ENCODE results near the gene YTHDF1. TPM values are rescaled to one million over a fixed set of nuclear protein-coding genes. Genes with fewer than 3 reads are reported as not detected.

Gene YTHDF1
- total RNA-seq, 4 donors from 2014 or later, result 19.9 to 29.2 (median 22.9) TPM

DNA sequence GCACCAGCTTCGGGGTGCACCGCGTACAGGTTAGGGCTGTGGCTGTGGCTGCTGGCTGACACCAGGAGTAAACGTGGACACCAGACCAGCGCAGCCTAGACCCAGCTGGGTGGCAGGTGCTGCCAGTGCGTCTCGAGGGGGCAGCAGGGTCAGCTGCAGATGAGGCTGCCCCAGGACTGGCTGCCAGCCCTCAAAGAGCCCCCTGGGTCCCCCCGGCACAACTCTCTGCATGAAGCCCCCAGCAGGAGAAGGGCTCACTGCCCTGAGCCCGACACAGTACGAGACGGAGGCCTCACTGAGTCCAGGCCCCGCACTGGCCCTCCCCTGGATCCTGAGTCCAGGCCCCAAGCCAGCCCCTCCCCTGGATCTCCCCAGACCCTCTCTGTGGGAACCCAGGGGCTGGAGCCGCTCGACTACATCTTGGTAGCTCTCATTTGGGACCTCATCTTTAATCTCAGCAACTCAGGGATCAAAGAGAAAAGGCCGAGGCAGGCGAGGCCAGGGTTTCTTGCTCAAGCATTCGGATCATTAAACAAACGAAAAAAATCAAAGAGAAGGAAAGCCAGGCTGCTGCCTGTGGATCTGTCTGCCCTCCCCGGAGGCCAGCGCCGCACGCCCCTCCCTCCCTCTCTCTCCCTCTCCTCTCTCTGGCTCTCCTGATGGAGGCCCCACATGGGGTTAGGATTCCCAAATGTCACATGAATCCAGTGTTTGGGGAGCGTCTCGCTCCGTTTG lies 45.3 kb upstream of the YTHDF1 start:
- H3K27me3 ChIP-seq, result peaks cover 0 to 95% (median 0%) of the 10 kb centered on the region in 4 donors
- peaks cover 0 to 7% (median 3%) of the 10 kb centered on the region in 3 donors for H3K4me1 ChIP-seq
- DNase-seq, result no peak

DNA sequence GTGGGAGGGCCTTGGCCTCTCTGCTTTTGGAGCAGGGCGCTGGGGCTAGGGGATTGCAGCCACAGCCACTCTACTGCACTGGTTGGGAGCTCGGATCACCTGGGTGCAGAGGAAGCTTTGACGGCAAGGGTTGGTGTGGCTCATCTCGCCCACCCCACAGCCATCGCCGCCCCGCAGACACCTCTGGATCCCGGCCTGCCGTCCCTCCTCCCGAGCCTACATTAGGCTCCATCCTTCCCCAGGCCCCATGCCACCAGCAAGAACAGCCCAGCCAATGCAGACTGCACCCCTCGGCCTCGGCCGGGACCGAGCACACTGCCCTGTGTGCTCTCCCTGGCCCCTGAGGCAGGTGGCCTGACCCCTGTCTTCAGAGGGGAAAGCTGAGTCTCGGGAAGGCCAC lies 44.6 kb upstream of the YTHDF1 start:
- Histone ChIP-seq H3K4me1 (peaks cover 0 to 14% (median 3%) of the 10 kb centered on the region in 3 donors), H3K4me3 (no peak overlapping the region), H3K27ac (no peak overlapping the region), H3K27me3 (peaks cover 0 to 95% (median 0%) of the 10 kb centered on the region in 4 donors), H3K36me3 (no peaks in the 10 kb centered on the region), H3K9me3 (no peaks in the 10 kb centered on the region)
- TF ChIP-seq, protein P1, sequence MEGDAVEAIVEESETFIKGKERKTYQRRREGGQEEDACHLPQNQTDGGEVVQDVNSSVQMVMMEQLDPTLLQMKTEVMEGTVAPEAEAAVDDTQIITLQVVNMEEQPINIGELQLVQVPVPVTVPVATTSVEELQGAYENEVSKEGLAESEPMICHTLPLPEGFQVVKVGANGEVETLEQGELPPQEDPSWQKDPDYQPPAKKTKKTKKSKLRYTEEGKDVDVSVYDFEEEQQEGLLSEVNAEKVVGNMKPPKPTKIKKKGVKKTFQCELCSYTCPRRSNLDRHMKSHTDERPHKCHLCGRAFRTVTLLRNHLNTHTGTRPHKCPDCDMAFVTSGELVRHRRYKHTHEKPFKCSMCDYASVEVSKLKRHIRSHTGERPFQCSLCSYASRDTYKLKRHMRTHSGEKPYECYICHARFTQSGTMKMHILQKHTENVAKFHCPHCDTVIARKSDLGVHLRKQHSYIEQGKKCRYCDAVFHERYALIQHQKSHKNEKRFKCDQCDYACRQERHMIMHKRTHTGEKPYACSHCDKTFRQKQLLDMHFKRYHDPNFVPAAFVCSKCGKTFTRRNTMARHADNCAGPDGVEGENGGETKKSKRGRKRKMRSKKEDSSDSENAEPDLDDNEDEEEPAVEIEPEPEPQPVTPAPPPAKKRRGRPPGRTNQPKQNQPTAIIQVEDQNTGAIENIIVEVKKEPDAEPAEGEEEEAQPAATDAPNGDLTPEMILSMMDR (IDR thresholded peaks at IDR 0.05), result no peak
- TF ChIP-seq POLR2A (IDR thresholded peaks at IDR 0.05), result no peak
- 80 to 93% methylated on average over 5 to 7 of the region's 15 CpGs for WGBS, 2 donors
- intact Hi-C loops (cut with DNase I), result no loop called here
- no peak for DNase-seq

More for the DNA sequence above, 45.3 kb upstream of the YTHDF1 start:
- 40 to 42% methylated on average over 1 to 8 of the region's 25 CpGs for WGBS, 2 donors
- Histone ChIP-seq H3K27ac (no peak overlapping the region), H3K36me3 (no peaks in the 10 kb centered on the region), H3K4me3 (no peak overlapping the region), H3K9me3 (no peaks in the 10 kb centered on the region)
- TF ChIP-seq POLR2A (IDR thresholded peaks at IDR 0.05), result no peak
- TF ChIP-seq, protein P1 (IDR thresholded peaks at IDR 0.05), result no peak
- intact Hi-C loops (cut with DNase I), result no loop called here

DNA sequence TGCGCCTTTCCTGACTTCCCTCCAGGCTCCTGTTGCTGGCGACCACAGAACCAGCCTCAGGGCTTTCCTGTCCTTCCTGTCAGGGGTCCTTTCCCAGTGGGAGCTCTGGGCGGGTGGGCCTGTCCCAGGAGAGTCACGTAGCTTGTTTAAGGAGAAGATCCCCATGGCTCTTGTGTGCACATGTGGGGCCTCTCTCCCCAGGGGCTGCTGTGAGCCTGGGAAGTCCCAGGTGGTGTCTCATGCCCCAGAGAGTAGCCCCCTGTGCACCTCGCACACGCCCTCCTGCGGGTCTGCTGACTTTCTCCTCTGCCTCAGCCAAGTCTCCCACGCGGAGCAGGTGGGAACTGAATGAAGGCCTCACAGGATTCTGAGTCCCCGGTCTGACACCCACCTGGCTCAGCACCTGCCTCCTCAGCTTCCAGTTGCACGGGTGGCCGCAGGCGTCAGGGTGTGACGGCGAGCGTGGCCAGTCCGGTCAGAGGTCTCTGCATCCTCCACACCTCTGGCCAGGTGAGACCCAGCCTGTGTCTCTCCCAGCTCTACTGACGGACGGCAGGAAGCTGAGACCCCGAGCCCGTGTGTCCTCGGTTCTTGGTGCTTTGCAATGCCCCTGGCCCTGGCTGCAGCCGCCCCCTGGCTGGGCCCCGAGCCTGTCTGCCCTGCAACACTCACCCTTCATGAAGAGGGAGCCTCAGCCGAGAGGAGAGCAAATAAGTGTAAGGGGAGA lies 44.0 kb upstream of the YTHDF1 start:
- no peak for DNase-seq
- TF ChIP-seq, protein P1 (IDR thresholded peaks at IDR 0.05), result no peak
- TF ChIP-seq POLR2A (IDR thresholded peaks at IDR 0.05), result no peak
- peaks cover under 1 to 95% (median 3%) of the 10 kb centered on the region in 4 donors for H3K27me3 ChIP-seq
- WGBS, 2 donors, result 71% methylated on average over 7 of the region's 25 CpGs; no CpG with 5 or more reads in 1 of the 2 donors
- H3K27ac ChIP-seq, result no peak overlapping the region
- no peaks in the 10 kb centered on the region for H3K36me3 ChIP-seq
- intact Hi-C loops (cut with DNase I), result no loop called here
- no peaks in the 10 kb centered on the region for H3K9me3 ChIP-seq
- H3K4me3 ChIP-seq, result no peak overlapping the region
- peaks cover 0 to 17% (median 3%) of the 10 kb centered on the region in 3 donors for H3K4me1 ChIP-seq

DNA sequence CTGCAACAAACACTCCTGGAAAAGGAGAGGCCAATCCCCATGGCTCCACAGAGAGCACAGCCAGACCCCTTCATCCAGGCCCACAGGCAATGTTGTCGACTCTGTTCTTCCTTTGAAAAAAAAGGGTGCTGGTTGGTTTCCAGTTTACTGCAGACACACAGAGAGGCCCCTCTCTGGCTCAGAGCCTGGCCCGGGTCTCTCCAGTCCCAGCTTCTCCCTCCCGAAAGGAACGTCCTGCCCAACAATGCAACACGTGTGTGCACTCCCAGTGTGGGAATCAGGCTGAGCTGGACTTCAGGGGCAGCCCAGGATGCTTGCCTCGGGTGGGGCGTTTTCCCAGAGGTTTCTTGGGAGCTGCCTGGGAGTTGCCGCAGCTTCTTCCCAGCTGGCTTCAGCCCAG lies 42.9 kb upstream of the YTHDF1 start:
- intact Hi-C loops (cut with DNase I), result no loop called here
- Histone ChIP-seq H3K27ac (no peak overlapping the region), H3K4me3 (no peak overlapping the region), H3K4me1 (peaks cover 4 to 28% (median 9%) of the 10 kb centered on the region in 3 donors), H3K27me3 (peaks cover 6 to 95% (median 11%) of the 10 kb centered on the region in 4 donors), H3K36me3 (no peaks in the 10 kb centered on the region), H3K9me3 (no peaks in the 10 kb centered on the region)
- 40 to 60% methylated on average over 1 to 8 of the region's 8 CpGs for WGBS, 2 donors
- DNase-seq, result no peak
- TF ChIP-seq POLR2A (IDR thresholded peaks at IDR 0.05), result no peak
- TF ChIP-seq, protein P1 (IDR thresholded peaks at IDR 0.05), result no peak

DNA sequence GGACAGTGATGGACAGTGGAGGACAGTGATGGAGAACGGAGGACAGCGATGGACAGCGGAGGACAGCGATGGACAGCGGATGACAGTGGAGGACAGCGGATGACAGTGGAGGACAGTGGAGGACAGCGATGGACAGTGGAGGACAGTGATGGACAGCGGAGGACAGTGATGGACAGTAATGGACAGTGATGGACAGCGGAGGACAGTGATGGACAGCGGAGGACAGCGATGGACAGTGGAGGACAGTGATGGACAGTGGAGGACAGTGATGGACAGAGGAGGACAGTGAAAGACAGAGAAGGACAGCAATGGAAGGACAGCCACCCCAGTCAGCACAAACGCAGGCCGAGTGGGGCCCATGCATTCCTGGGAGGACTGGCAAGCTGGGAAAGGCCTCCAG lies 41.7 kb upstream of the YTHDF1 start:
- Histone ChIP-seq H3K4me1 (peaks cover 12 to 37% (median 17%) of the 10 kb centered on the region in 3 donors), H3K36me3 (no peaks in the 10 kb centered on the region), H3K27ac (no peak overlapping the region), H3K9me3 (no peaks in the 10 kb centered on the region), H3K27me3 (peaks cover 6 to 95% (median 13%) of the 10 kb centered on the region in 4 donors), H3K4me3 (no peak overlapping the region)
- TF ChIP-seq POLR2A (IDR thresholded peaks at IDR 0.05), result no peak
- TF ChIP-seq, protein P1 (IDR thresholded peaks at IDR 0.05), result no peak
- WGBS, 2 donors, result 85 to 87% methylated on average over 12 to 13 of the region's 13 CpGs
- DNase-seq, result no peak
- intact Hi-C loops (cut with DNase I), result no loop called here

Data from esophagus squamous epithelium (tissue), 5 donors.